GM23338 (cell line): ENCODE data around the gene PTAFR. TPM values are rescaled to one million over a fixed set of nuclear protein-coding genes. Genes with fewer than 3 reads are reported as not detected.

Experiments
- ATAC-seq: fragments of 200-7000 bp; cut with Tn5 transposase; 3 replicates; pipeline ENCODE4 v1.9.1; 2020
- DNase-seq: peaks from one replicate; pipeline ENCODE4 v3.0.0-alpha.2; 2015; ENCODE audit warnings: low spot score
- H2AFZ ChIP-seq: fragments of 200-600 bp; sonication (generic); 2 replicates; pipeline ENCODE4 v1.8.0; 2016; ENCODE audit warnings: antibody characterized with exemption, mild to moderate bottlenecking, moderate library complexity
- H3F3A ChIP-seq: fragments of 200-600 bp; sonication (generic); replicated peaks from 2 replicates; pipeline ENCODE4 v1.8.0; 2017; ENCODE audit warnings: antibody characterized with exemption, mixed run types, low read depth
- H3K27ac ChIP-seq: fragments of 200-600 bp; sonication (generic); 2 replicates; pipeline ENCODE4 v1.6.1; 2016; ENCODE audit warnings: low read depth
- H3K27me3 ChIP-seq: fragments of 200-600 bp; sonication (generic); 2 replicates; pipeline ENCODE4 v1.8.0; 2016; ENCODE audit warnings: mild to moderate bottlenecking, mixed run types, moderate library complexity; ENCODE audit not compliant: insufficient read depth
- H3K36me3 ChIP-seq: fragments of 200-600 bp; sonication (generic); 2 replicates; pipeline ENCODE4 v1.8.0; 2016; ENCODE audit warnings: mild to moderate bottlenecking; ENCODE audit not compliant: insufficient read depth
- H3K4me1 ChIP-seq: fragments of 200-600 bp; sonication (generic); 2 replicates; pipeline ENCODE4 v1.8.0; 2016; ENCODE audit warnings: mild to moderate bottlenecking, moderate library complexity; ENCODE audit not compliant: insufficient read depth
- H3K4me2 ChIP-seq: fragments of 200-600 bp; sonication (generic); 2 replicates; pipeline ENCODE4 v1.7.1; 2017; ENCODE audit warnings: mixed run types
- H3K4me3 ChIP-seq: fragments of 200-600 bp; sonication (generic); 2 replicates; pipeline ENCODE4 v1.6.1; 2016; ENCODE audit warnings: mixed run types
- H3K79me2 ChIP-seq: fragments of 200-600 bp; sonication (generic); replicated peaks from 2 replicates; pipeline ENCODE4 v1.8.0; 2017; ENCODE audit warnings: mild to moderate bottlenecking; ENCODE audit not compliant: insufficient read depth
- H3K9me2 ChIP-seq: fragments of 200-600 bp; sonication (generic); 2 replicates; pipeline ENCODE4 v1.8.0; 2017; ENCODE audit not compliant: insufficient read depth
- H4K20me1 ChIP-seq: fragments of 200-600 bp; sonication (generic); replicated peaks from 2 replicates; pipeline ENCODE4 v1.8.0; 2017; ENCODE audit warnings: mild to moderate bottlenecking; ENCODE audit not compliant: insufficient read depth
- H3K27ac Mint-ChIP-seq: 2 replicates; pipeline ENCODE4 v1.8.0; 2020; ENCODE audit warnings: inconsistent platforms, mild to moderate bottlenecking, moderate library complexity, mixed read lengths
- H3K27me3 Mint-ChIP-seq: 3 replicates; pipeline ENCODE4 v1.8.0; 2022; ENCODE audit warnings: low read depth, mild to moderate bottlenecking, moderate library complexity, mixed read lengths, inconsistent platforms; ENCODE audit not compliant: insufficient read depth, poor library complexity
- H3K36me3 Mint-ChIP-seq: 3 replicates; pipeline ENCODE4 v1.8.0; 2021; ENCODE audit warnings: low read depth, mild to moderate bottlenecking, inconsistent platforms, moderate library complexity, mixed read lengths
- H3K4me1 Mint-ChIP-seq: 3 replicates; pipeline ENCODE4 v1.8.0; 2020; ENCODE audit warnings: mild to moderate bottlenecking, inconsistent platforms, mixed read lengths
- H3K4me3 Mint-ChIP-seq: 3 replicates; pipeline ENCODE4 v1.8.0; 2021; ENCODE audit warnings: moderate library complexity, mild to moderate bottlenecking, inconsistent platforms, mixed read lengths
- H3K9me3 Mint-ChIP-seq: 3 replicates; pipeline ENCODE4 v1.8.0; 2020; ENCODE audit warnings: moderate library complexity, mild to moderate bottlenecking, inconsistent platforms, mixed read lengths
- CREB1 ChIP-seq: fragments of 250-450 bp; sonication (Bioruptor Pico); IDR thresholded peaks from 2 replicates; pipeline ENCODE4 v1.5.0; 2020; ENCODE audit warnings: low read depth, mild to moderate bottlenecking, moderate library complexity
- CTCF ChIP-seq, 2 experiments: fragments of 200-600 bp in 1 of 2; sonication (generic) in 1 of 2; conservative IDR thresholded peaks; 2 replicates each; pipeline versions ENCODE4 v1.5.1 to v1.6.1; 2016 to 2017; ENCODE audit warnings: antibody characterized with exemption in 2 of 2, low read depth in 2 of 2, mild to moderate bottlenecking in 2 of 2, moderate library complexity in 1 of 2
- ETS1 ChIP-seq: IDR thresholded peaks from 2 replicates; pipeline ENCODE4 v1.6.1; 2016; ENCODE audit warnings: antibody characterized with exemption
- EZH2 ChIP-seq: fragments of 200-600 bp; sonication (generic); IDR thresholded peaks from one replicate; pipeline ENCODE4 v1.8.0; 2017; ENCODE audit warnings: antibody characterized with exemption, mild to moderate bottlenecking, low read depth; ENCODE audit not compliant: unreplicated experiment
- EZH2phosphoT487 ChIP-seq: fragments of 200-600 bp; sonication (generic); IDR thresholded peaks from one replicate; pipeline ENCODE4 v1.8.1; 2018; ENCODE audit warnings: antibody characterized with exemption; ENCODE audit not compliant: unreplicated experiment
- JUNB ChIP-seq: IDR thresholded peaks from one replicate; pipeline ENCODE4 v1.6.1; 2016; ENCODE audit warnings: antibody characterized with exemption; ENCODE audit not compliant: unreplicated experiment
- NANOG ChIP-seq: IDR thresholded peaks from 2 replicates; pipeline ENCODE4 v1.6.1; 2016; ENCODE audit warnings: antibody characterized with exemption, borderline replicate concordance
- POLR2AphosphoS5 ChIP-seq: IDR thresholded peaks from 2 replicates; pipeline ENCODE4 v1.6.1; 2016; ENCODE audit warnings: antibody characterized with exemption, low read depth
- STAT1 ChIP-seq: IDR thresholded peaks from one replicate; pipeline ENCODE4 v1.6.1; 2016; ENCODE audit warnings: antibody characterized with exemption; ENCODE audit not compliant: unreplicated experiment
- ZNF114 ChIP-seq: fragments of 250-450 bp; sonication (Bioruptor Pico); IDR thresholded peaks from 2 replicates; pipeline ENCODE4 v1.5.0; 2020; ENCODE audit warnings: mild to moderate bottlenecking, moderate library complexity
- ZNF331 ChIP-seq: fragments of 250-450 bp; sonication (Bioruptor Pico); IDR thresholded peaks from 2 replicates; pipeline ENCODE4 v1.5.0; 2020; ENCODE audit warnings: low read depth, mild to moderate bottlenecking, moderate library complexity
- polyA plus RNA-seq: library from polyadenylated mRNA; unstranded; fragments of >200 nt; fragmentation: Nextera tagmentation; extraction: Ambion mirVana; gene quantifications from 2 replicates; pipeline ENCODE4 v1.2.1, GENCODE V29; 2016
- total RNA-seq: library from RNA; depleted of rRNA; stranded (reverse); fragments of >200 nt; shearing (Covaris generic); gene quantifications from 2 replicates; pipeline ENCODE4 v1.2.3, GENCODE V29; 2014
- TF ChIP-seq, protein P1 (sequence below): fragments of 250-450 bp; sonication (Bioruptor Pico); IDR thresholded peaks from 2 replicates; pipeline ENCODE4 v1.5.0; 2020; ENCODE audit warnings: mild to moderate bottlenecking, moderate library complexity
- TF ChIP-seq, protein P2 (sequence below): IDR thresholded peaks from one replicate; pipeline ENCODE4 v1.6.1; 2018; ENCODE audit warnings: antibody characterized with exemption; ENCODE audit not compliant: unreplicated experiment

The PTAFR gene
- total and polyA plus RNA-seq, 2 experiments from 2014 or later = 0.29 to 0.76 TPM

DNA sequence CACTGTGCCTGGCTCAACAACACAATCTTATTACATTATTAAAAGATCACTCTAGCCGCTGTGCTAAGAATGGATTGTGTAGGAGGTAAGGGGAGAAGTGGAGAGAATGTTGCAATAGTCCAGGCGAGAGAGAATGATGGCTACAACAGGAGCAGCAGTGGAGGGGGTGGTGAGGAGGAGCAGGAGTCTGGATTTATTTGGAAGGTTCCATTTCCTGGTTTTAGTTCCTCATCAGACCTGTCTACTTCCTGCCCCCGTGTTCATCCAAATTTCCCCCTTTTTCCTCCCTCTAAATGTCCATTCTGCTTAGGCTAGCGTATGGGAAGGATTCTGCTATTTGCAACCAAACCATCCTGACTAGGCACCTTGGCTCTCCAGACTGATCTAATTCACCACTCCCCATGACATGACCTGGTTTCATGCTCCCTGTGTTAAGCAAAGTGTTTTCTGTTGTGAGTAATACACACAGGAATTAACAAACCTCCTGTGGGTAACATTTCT is 53.0 kb downstream of the PTAFR start (continued):
- TF ChIP-seq, protein P1, sequence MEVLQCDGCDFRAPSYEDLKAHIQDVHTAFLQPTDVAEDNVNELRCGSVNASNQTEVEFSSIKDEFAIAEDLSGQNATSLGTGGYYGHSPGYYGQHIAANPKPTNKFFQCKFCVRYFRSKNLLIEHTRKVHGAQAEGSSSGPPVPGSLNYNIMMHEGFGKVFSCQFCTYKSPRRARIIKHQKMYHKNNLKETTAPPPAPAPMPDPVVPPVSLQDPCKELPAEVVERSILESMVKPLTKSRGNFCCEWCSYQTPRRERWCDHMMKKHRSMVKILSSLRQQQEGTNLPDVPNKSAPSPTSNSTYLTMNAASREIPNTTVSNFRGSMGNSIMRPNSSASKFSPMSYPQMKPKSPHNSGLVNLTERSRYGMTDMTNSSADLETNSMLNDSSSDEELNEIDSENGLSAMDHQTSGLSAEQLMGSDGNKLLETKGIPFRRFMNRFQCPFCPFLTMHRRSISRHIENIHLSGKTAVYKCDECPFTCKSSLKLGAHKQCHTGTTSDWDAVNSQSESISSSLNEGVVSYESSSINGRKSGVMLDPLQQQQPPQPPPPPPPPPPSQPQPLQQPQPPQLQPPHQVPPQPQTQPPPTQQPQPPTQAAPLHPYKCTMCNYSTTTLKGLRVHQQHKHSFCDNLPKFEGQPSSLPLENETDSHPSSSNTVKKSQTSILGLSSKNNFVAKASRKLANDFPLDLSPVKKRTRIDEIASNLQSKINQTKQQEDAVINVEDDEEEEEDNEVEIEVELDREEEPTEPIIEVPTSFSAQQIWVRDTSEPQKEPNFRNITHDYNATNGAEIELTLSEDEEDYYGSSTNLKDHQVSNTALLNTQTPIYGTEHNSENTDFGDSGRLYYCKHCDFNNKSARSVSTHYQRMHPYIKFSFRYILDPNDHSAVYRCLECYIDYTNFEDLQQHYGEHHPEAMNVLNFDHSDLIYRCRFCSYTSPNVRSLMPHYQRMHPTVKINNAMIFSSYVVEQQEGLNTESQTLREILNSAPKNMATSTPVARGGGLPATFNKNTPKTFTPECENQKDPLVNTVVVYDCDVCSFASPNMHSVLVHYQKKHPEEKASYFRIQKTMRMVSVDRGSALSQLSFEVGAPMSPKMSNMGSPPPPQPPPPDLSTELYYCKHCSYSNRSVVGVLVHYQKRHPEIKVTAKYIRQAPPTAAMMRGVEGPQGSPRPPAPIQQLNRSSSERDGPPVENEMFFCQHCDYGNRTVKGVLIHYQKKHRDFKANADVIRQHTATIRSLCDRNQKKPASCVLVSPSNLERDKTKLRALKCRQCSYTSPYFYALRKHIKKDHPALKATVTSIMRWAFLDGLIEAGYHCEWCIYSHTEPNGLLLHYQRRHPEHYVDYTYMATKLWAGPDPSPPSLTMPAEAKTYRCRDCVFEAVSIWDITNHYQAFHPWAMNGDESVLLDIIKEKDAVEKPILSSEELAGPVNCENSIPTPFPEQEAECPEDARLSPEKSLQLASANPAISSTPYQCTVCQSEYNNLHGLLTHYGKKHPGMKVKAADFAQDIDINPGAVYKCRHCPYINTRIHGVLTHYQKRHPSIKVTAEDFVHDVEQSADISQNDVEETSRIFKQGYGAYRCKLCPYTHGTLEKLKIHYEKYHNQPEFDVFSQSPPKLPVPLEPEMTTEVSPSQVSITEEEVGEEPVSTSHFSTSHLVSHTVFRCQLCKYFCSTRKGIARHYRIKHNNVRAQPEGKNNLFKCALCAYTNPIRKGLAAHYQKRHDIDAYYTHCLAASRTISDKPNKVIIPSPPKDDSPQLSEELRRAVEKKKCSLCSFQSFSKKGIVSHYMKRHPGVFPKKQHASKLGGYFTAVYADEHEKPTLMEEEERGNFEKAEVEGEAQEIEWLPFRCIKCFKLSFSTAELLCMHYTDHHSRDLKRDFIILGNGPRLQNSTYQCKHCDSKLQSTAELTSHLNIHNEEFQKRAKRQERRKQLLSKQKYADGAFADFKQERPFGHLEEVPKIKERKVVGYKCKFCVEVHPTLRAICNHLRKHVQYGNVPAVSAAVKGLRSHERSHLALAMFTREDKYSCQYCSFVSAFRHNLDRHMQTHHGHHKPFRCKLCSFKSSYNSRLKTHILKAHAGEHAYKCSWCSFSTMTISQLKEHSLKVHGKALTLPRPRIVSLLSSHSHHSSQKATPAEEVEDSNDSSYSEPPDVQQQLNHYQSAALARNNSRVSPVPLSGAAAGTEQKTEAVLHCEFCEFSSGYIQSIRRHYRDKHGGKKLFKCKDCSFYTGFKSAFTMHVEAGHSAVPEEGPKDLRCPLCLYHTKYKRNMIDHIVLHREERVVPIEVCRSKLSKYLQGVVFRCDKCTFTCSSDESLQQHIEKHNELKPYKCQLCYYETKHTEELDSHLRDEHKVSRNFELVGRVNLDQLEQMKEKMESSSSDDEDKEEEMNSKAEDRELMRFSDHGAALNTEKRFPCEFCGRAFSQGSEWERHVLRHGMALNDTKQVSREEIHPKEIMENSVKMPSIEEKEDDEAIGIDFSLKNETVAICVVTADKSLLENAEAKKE (CRISPR knock-in tag) = no peak

GRCh38 chr1:28122183-28122582 is 54.3 kb downstream of the PTAFR start:
- Histone ChIP-seq H3K4me1 (no peaks in the 10 kb centered on the region), H3K27me3 (no peaks in the 10 kb centered on the region), H3K9me2 (no peaks in the 10 kb centered on the region), H3K79me2 (no peaks in the 10 kb centered on the region), H2AFZ (no peak overlapping the region), H3K27ac (no peak overlapping the region), H3K4me2 (no peak overlapping the region), H3F3A (no peaks in the 10 kb centered on the region), H3K36me3 (no peaks in the 10 kb centered on the region), H4K20me1 (no peaks in the 10 kb centered on the region), H3K4me3 (no peak overlapping the region)
- Mint-ChIP-seq H3K36me3 (no peaks in the 10 kb centered on the region), H3K4me3 (no peak overlapping the region), H3K4me1 (no peaks in the 10 kb centered on the region), H3K27me3 (peaks cover 1% of the 10 kb centered on the region), H3K9me3 (no peaks in the 10 kb centered on the region), H3K27ac (no peak overlapping the region)
- DNase-seq = no peak
- ATAC-seq = no peak
- TF ChIP-seq POLR2AphosphoS5 = no peak
- no peak for TF ChIP-seq NANOG
- TF ChIP-seq STAT1 = no peak
- no peak for TF ChIP-seq CTCF (conservative IDR thresholded peaks at IDR 0.05; ENCODE audit: low read depth in 2 of 2)
- no peak for TF ChIP-seq ETS1
- TF ChIP-seq JUNB = no peak
- no peak for TF ChIP-seq EZH2phosphoT487
- TF ChIP-seq ZNF114 (CRISPR knock-in tag) = no peak
- TF ChIP-seq EZH2 = no peak
- TF ChIP-seq, protein P2, sequence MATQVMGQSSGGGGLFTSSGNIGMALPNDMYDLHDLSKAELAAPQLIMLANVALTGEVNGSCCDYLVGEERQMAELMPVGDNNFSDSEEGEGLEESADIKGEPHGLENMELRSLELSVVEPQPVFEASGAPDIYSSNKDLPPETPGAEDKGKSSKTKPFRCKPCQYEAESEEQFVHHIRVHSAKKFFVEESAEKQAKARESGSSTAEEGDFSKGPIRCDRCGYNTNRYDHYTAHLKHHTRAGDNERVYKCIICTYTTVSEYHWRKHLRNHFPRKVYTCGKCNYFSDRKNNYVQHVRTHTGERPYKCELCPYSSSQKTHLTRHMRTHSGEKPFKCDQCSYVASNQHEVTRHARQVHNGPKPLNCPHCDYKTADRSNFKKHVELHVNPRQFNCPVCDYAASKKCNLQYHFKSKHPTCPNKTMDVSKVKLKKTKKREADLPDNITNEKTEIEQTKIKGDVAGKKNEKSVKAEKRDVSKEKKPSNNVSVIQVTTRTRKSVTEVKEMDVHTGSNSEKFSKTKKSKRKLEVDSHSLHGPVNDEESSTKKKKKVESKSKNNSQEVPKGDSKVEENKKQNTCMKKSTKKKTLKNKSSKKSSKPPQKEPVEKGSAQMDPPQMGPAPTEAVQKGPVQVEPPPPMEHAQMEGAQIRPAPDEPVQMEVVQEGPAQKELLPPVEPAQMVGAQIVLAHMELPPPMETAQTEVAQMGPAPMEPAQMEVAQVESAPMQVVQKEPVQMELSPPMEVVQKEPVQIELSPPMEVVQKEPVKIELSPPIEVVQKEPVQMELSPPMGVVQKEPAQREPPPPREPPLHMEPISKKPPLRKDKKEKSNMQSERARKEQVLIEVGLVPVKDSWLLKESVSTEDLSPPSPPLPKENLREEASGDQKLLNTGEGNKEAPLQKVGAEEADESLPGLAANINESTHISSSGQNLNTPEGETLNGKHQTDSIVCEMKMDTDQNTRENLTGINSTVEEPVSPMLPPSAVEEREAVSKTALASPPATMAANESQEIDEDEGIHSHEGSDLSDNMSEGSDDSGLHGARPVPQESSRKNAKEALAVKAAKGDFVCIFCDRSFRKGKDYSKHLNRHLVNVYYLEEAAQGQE = no peak
- TF ChIP-seq ZNF331 = no peak
- no peak for TF ChIP-seq CREB1 (CRISPR knock-in tag)
